Left hindlimb (tissue), 1 donor: ENCODE measurements around the gene RAPGEF4.
"Not testable (repeated sequence)": the region's sequence is repeated elsewhere in the genome, so short reads cannot be mapped to it uniquely, and the experiment has no call there.

Experiments used
- DNase-seq: peaks from one replicate; pipeline ENCODE4 v3.0.0-alpha.2; 2018

Gene RAPGEF4

DNA sequence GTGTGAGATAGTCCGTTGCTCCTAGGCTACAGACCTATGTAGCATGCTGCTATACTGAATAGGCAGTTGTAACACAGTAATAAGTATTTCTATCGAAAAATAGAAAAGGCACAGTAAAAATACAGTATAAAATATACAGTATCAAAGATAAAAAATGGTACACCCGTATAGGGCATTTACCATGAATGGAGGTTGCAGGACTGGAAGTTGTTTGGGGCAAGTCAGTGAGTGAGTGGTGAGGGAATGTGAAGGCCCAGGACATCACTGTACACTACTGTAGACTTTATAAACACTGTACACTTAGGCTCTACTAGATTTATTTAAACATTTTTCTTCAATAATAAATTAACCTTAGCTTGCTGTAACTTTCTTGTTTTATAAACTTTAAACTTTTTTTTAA, 343.5 kb downstream of the RAPGEF4 start:
- no peak for DNase-seq

DNA sequence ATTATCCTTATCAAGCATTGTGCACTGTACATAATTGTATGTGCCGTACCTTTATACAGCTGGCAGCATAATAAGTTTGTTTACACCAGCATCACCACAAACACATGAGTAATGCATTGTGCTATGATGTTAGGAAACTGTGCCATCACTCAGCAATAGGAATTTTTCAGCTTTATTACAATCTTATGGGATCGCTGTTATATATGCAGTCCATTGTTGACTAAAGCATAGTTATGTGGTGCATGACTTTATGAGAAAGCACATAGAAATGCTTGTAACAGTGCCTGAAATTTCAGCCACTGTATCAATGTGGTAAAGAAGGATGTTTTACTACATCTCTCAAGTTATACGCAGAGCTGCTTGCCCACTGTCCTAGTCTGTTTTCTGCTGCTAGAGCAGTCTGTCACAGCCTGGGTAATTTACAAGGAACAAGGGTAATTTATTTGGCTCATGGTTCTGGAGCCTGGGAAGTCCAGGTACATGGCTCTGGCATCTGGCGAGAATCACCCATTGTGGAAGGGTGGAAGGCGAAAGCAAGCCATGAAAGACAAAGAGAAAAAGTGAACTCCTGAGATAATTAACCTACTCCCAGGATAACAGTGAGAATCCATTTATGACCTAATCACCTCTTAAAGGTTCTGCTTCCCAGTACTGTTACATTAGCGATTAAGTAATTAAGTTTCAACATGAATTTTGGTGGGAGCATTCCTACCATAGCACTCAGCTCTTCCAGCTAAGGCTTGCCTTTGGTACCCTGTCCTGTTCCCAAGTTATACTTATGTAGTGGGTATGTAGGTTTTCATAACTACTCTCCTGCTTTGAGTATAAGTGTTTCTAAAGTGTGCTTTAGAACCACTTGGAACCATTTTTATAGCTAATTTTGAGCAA, 344.6 kb downstream of the RAPGEF4 start:
- DNase-seq = no peak

DNA sequence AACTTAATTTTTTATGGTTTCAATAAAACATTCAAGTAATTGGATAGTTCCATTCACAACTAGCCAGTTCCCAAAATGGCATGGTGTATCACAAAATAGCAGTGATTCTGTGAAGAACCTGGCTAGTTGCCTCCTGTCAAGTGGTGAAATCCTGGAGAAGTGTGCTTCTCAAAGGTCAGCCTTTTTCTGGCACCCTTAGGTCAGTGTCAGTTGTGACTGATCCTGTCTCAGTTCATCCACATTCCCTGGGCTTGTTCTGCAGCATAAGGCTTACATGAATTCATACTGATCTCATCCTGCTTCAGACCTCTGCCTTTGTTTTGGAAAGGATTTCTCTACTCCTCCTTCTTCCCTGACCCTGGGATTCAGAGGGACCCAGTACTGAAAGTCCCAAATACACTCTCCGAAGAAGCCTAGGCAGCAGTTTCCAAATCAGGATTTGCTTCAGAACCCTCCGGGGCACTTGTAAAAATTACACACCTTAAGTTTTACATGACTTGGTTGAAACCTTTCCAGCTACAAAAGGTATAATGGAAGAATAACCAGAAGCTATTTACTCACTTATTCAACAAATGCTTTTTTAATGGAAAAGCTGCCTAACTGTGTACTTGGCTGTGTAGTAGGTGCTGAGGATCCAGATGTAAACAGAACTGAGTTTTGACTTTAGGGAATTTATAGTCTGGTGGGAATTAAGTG, 351.0 kb downstream of the RAPGEF4 start:
- no peak for DNase-seq

DNA sequence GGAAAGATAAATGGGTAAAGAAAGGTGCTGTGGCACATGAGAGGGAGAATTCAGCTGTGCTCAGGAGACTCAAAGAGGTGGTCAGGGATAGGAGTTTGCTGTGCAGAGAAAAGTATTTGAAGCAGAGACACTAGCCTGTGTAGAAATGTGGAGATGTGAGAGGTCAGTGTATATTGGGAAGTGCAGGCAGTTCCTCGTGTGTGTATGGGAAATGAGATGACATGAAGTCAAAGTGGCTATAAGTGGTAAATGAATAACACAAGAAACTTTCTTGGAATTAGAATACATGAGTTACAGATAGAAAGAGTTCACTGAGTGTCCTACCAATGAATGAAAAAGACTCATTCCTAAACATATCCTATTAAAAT, 351.6 kb downstream of the RAPGEF4 start:
- DNase-seq = no peak

DNA sequence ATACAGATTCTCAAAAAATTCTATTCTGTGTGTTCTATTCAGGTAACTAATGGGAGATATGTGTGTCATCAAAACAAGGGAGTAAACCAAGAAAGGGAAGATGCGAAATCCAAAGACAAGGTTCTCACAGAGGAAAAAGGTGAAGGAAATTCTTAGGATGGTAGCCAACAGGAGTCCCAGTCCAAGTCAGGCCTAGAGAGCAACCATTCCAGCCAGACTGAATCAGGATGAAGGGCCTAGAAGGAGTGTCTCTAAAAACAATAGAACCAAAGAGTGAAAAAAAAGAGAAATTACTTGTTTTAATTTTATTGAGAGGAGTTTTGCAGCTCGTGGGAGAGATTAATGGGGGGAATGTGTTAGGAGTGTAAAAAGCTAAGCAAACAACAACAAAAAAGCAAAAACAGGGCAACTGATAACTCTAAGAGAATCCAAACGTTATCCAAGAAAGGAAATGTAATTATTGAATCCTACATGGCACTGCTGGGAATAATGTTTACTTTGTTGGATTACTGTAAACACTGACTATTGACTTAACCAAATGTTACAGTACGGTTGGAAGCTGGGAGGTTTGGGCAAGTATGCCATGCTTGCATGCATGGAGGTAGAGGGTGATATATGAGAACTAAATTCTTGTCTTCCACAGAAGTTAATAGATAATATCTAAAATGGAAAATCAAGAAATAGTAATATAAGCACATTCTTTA, 352.3 kb downstream of the RAPGEF4 start:
- DNase-seq = no peak

DNA sequence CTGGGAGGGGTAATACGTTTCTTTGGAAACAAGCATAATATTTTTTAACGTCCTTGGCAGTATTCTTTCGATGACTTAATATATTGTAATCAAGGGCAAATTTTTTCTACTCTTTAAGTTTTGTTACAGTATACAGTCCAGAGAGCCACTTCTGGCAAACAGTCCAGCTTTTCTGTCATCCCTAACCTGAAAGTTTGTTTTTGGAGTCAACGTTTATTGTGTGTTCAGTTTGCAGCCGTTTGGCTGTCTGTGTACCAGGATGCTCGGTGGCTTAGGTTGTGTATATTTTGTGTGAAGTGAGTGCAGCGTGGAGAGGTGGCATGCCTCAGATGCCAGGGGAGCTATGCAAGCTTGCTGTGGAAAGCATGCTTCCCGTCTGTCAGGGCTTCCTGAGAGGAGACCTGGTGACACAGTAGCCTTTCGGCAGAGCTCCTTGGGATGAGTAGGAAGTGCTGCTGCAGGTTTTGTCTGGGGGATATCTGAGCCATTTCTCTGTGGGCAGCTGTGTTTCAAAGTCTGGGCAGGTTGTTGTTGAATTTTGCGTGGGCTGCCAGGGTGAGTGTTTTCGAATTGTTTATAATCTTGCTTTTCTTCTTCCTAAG, 354.7 kb downstream of the RAPGEF4 start:
- peak; percentile 42 for DNase-seq

DNA sequence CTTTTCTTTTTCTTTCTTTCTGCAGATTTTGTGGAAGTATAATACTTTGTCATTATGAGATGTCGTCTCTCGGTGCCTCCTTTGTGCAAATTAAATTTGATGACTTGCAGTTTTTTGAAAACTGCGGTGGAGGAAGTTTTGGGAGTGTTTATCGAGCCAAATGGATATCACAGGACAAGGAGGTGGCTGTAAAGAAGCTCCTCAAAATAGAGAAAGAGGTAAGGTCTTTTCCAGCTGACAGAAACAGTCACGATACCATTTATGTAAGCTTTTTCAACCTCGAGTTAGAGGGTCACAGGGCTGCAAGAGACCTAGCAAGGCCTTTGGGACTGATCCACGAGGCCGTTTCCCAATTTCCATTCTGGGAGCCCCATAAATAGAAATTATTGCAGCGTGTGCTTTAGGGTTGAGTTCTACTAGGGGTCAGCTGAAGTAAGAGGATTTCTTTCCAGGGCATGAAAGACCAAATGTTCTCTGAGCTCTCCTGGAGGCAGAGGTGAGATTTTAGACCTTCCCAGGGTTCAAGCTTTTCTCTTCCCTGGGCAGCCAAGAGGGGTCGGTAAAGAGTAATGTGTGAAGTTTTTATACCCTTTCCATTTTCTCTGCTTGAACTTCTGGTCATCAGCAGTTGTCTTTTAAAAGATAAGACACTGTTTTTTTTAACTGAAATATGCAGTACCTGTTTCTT, 355.5 kb downstream of the RAPGEF4 start:
- DNase-seq = no peak

DNA sequence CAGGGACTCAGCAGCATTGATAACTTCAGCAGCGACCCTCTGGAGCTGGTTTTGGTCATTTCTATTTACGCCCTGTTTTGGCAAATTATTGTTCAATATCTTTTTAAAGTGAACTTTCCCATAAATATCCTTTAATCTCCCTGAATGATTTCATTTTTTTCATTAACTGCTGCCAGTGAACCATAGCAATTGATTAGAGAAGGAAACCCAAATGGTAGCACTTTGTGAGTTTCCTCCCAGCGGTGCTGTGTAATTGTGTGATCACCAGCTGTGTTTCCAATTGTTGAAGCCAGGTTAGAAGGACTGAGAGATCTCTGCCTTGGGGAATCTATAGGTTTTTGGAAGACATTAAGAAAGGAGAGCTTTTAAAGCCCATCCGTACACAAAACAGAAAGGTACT, 356.3 kb downstream of the RAPGEF4 start:
- DNase-seq = no peak

DNA sequence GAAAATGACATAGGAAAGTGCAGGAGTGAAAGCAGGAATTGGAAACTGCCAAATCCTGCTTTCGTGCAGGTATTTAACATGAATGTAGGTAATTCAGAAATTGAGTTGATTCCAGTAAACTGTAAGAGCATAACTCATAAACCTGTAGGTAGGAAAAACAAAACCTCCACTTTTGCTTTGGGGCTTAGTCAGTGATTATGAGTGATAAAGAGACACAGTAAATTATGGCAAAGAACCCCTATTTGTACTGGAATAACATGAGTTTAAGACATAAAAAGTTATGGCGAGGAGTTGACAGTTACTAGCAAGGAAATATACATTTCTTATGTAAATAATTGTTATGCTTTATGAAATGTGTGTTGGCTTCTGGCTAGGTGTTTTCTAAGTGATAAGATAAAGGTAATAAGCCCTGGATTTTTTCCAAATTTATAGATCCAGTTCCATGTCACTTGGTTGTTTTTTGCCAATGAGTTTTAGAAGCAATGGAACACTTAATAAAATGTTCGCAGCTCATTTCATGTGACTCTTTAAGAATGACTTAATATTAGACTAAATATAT, 357.3 kb downstream of the RAPGEF4 start:
- no peak for DNase-seq

DNA sequence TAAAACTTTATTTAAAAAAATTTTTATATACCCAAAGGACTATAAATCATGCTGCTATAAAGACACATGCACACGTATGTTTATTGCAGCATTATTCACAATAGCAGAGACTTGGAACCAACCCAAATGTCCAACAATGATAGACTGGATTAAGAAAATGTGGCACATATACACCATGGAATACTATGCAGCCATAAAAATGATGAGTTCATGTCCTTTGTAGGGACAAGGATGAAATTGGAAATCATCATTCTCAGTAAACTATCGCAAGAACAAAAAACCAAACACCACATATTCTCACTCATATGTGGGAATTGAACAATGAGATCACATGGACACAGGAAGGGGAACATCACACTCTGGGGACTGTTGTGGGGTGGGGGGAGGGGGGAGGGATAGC, 358.0 kb downstream of the RAPGEF4 start:
- DNase-seq = not testable (repeated sequence)

DNA sequence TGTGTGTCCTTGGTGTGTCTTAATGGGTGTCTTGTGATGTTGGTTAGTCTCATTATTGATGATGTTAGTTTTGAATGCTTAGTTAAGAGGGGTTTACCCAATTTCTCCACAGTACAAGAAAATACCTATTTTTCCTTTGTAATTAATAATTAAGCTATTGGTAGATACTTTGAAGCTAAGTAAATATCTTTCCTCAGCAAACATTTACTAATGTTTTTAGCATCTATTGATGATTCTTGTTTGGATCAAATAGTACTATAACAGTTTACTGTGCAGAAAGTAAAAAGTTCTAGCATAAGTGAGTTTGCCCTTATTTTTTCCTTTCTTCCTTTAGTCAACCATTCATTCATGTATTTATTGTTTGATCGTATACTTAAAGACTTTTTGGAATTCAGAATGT, 359.1 kb downstream of the RAPGEF4 start:
- no peak for DNase-seq

DNA sequence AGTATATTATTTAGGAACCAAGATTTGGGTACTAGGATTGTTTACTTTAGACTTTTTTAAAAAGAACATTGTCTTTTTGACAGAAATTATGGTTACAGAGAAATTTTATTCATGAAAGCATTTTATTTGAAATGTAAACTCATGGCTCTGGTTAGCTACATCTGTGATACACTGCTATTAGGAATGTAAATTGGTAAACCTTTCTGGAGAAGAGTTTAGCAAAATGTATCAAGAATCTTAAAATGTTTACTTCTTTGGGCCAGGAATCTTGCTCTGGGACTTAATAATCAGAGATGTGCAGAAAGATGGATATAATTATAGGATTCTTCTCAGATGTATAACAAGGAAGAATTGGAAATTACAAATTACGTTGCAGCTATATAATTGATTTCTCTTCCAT, 359.7 kb downstream of the RAPGEF4 start:
- no peak for DNase-seq

DNA sequence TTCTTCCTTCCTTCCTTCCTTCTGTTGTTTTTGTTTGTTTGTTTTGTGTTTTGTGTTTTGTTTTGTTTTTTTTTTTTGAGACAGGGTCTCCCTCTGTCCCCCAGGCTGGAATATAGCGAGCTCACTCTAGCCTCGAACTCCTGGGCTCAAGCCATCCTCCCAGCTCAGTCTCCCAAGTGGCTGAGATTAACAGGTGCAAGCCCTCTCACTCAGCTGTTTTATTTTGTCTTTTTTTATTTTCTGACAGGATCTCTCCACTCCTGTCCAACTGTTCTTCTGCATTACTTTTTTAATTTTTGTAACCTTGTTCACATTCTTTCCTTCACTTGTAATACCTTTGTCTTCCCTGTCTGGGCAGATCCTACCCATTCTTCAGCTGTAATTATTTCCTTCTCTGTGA, 363.6 kb downstream of the RAPGEF4 start:
- no peak for DNase-seq

DNA sequence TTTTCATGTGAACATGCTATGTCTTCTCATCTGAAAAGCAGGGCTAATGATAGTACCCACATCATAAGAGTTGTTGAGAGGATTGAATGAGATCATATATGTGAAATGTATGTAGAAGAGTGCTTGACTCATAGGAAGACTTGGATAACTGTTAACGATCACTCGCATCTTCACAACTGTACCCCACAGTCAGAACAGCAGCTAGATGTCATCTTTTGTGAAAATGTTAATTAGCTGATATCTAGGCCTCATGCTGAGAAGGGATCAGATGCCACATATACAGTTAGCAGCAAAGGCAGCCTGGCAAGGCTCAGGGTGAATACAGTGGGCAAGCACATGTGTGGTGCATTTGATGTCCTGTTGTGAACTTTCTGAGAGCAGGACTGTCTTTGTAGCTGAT, 364.2 kb downstream of the RAPGEF4 start:
- no peak for DNase-seq

DNA sequence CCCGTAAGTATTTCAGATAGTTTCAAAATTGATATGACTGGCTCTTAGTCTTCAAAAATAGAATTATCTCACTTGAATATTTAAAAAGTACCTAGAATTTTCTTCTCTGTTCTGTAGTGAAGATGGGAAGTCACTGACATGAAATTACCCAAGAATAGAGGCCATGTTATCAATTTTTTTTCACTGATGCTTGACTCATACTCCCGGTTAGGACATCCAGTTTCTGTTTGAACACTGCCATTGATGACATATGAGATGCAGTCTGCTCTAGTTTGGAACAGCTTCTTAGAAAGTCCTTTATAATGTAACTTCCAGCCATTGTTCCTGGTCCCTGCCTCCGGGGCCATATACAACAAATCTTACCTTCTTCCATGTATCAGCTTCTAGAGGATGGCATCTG, 366.0 kb downstream of the RAPGEF4 start:
- DNase-seq = no peak
